Measurements from ENCODE around the gene CHEK2. TPM values are rescaled to one million over a fixed set of nuclear protein-coding genes. Genes with fewer than 3 reads are reported as not detected.

The CHEK2 gene
- 16.0 TPM for total RNA-seq

GRCh38 chr22:28741785-28742561 is at the start of gene CHEK2, which contains the start of gene HSCB:
TSS of gene CHEK2 (minus strand) at chr22:28741820. CDS start at chr22:28734721, 7,099 bp downstream.
TSS of gene HSCB (plus strand) at chr22:28742039. CDS start at chr22:28742096, 57 bp downstream.

GRCh38 chr22:28772633-28773460 is 31.2 kb upstream of the CHEK2 start, which contains the start of gene CCDC117:
TSS of gene CCDC117 (plus strand) at chr22:28772695. CDS start at chr22:28772850, 155 bp downstream.

GRCh38 chr22:28679611-28680287 is 61.9 kb downstream of the CHEK2 start, which contains the start of gene TTC28:
TSS of gene TTC28 (minus strand) at chr22:28679840. CDS start at chr22:28679723, 117 bp downstream.

Other genes with a start within 250 kb of the CHEK2 start
- 140 TPM for gene TTC28, start 62.0 kb downstream of the CHEK2 start, total RNA-seq
- 13.1 TPM for gene HSCB, start 219 bp upstream of the CHEK2 start, total RNA-seq
- gene CCDC117, start 30.9 kb upstream of the CHEK2 start, total RNA-seq, result 42.3 TPM
- 95.9 TPM for gene XBP1, start 58.7 kb upstream of the CHEK2 start, total RNA-seq
- gene ZNRF3, start 141.8 kb upstream of the CHEK2 start, total RNA-seq, result 12.2 TPM

All from camera-type eye (tissue), 1 donor.